ENCODE results near the gene PPP1R1C. TPM values are rescaled to one million over a fixed set of nuclear protein-coding genes. Genes with fewer than 3 reads are reported as not detected.

PPP1R1C gene
- total RNA-seq, 2 experiments from 2014 or later = not detected

- ChIA-PET POLR2A (no interaction called here), CTCF (no interaction called here)
Measured at GRCh38 chr2:182164686-182165085, 179.0 kb downstream of the PPP1R1C start.

GRCh38 chr2:182165202-182165601 lies 179.5 kb downstream of the PPP1R1C start:
- ChIA-PET POLR2A (no interaction called here), CTCF (no interaction called here)

- POLR2A ChIA-PET = no interaction called here
- CTCF ChIA-PET = no interaction called here
Measured at GRCh38 chr2:182166406-182166805, 180.8 kb downstream of the PPP1R1C start.

- ChIA-PET POLR2A (no interaction called here), CTCF (no interaction called here)
Measured at GRCh38 chr2:182166841-182167240, 181.2 kb downstream of the PPP1R1C start.

Other genes with a start within 250 kb of the PPP1R1C start
- gene ITPRID2, start 94.1 kb upstream of the PPP1R1C start, total RNA-seq = 10 to 100 TPM; 54.5 to 64.3 TPM

Data from activated CD8-positive, alpha-beta memory T cell treated with anti-CD3 and anti-CD28 coated beads for 36 hours (primary cell).